PC-3 (cell line): Measurements from ENCODE around the gene SEMA4G. TPM values are rescaled to one million over a fixed set of nuclear protein-coding genes. Genes with fewer than 3 reads are reported as not detected.
A peak's percentile ranks its signal among the peaks of the same experiment; 100 is the strongest.

ENCODE experiments used
- ATAC-seq: fragments of 200-7000 bp; cut with Tn5 transposase; 2 replicates; pipeline ENCODE4 v1.9.1; 2020; ENCODE audit warnings: mild to moderate bottlenecking, moderate library complexity
- BruUV-seq: library from RNA; stranded (reverse); fragments of 400-500 nt; replicated peaks from 2 replicates; lab custom pipeline; 2021; lab: Mats Ljungman, UMichigan
- CTCF ChIA-PET: fragments of 300-600 bp; sonication (Branson Sonifier 250); formaldehyde crosslinking; loops from one replicate; lab custom pipeline; 2022; ENCODE audit warnings: antibody characterized with exemption; lab: Charles Lee
- POLR2A ChIA-PET: fragments of 300-600 bp; sonication (Branson Sonifier 250); formaldehyde crosslinking; loops from one replicate; lab custom pipeline; 2022; ENCODE audit warnings: antibody characterized with exemption; ENCODE audit not compliant: unreplicated experiment; lab: Charles Lee
- DNase-seq: peaks from one replicate; pipeline ENCODE4 v3.0.0-alpha.2; 2015
- H2AFZ ChIP-seq: fragments of 300-600 bp; sonication (generic); 2 replicates; pipeline ENCODE4 v1.6.0; 2016; ENCODE audit warnings: antibody characterized with exemption, low read length
- H3F3A ChIP-seq: fragments of 300-600 bp; sonication (generic); one replicate; pipeline ENCODE4 v1.6.0; 2017; ENCODE audit warnings: antibody characterized with exemption, low read length, control low read depth, mild to moderate bottlenecking; ENCODE audit not compliant: unreplicated experiment
- H3K27ac ChIP-seq: fragments of 300-600 bp; sonication (generic); 2 replicates; pipeline ENCODE4 v1.5.1; 2016; ENCODE audit warnings: mild to moderate bottlenecking, low read length
- H3K27me3 ChIP-seq: fragments of 300-600 bp; sonication (generic); 2 replicates; pipeline ENCODE4 v1.6.1; 2016; ENCODE audit warnings: low read length, mixed read lengths
- H3K36me3 ChIP-seq: fragments of 300-600 bp; sonication (generic); 2 replicates; pipeline ENCODE4 v1.6.1; 2016; ENCODE audit warnings: low read depth, mixed run types, low read length, mixed read lengths
- H3K4me1 ChIP-seq: fragments of 300-600 bp; sonication (generic); 2 replicates; pipeline ENCODE4 v1.5.1; 2016; ENCODE audit warnings: low read length; ENCODE audit not compliant: insufficient read depth
- H3K4me2 ChIP-seq: fragments of 300-600 bp; sonication (generic); 2 replicates; pipeline ENCODE4 v1.6.0; 2016; ENCODE audit warnings: low read length
- H3K4me3 ChIP-seq: fragments of 300-600 bp; sonication (generic); 2 replicates; pipeline ENCODE4 v1.5.1; 2016; ENCODE audit warnings: mild to moderate bottlenecking, low read length, mixed read lengths
- H3K79me2 ChIP-seq: fragments of 300-600 bp; sonication (generic); 2 replicates; pipeline ENCODE4 v1.6.1; 2017; ENCODE audit warnings: low read length, mixed read lengths
- H3K9ac ChIP-seq: fragments of 300-600 bp; sonication (generic); 2 replicates; pipeline ENCODE4 v1.6.0; 2016; ENCODE audit warnings: mild to moderate bottlenecking, low read length
- H3K9me2 ChIP-seq: fragments of 300-600 bp; sonication (generic); replicated peaks from 2 replicates; pipeline ENCODE4 v1.6.1; 2016; ENCODE audit warnings: mixed run types, low read length, mixed read lengths
- H3K9me3 ChIP-seq: fragments of 300-600 bp; sonication (generic); 2 replicates; pipeline ENCODE4 v1.6.1; 2016; ENCODE audit warnings: low read length, mixed read lengths
- H4K20me1 ChIP-seq: fragments of 300-600 bp; sonication (generic); 2 replicates; pipeline ENCODE4 v1.6.1; 2016; ENCODE audit warnings: low read length, mixed read lengths
- EZH2 ChIP-seq: fragments of 300-600 bp; sonication (generic); IDR thresholded peaks from one replicate; pipeline ENCODE4 v1.6.1; 2017; ENCODE audit warnings: antibody characterized with exemption, mild to moderate bottlenecking, low read length; ENCODE audit not compliant: unreplicated experiment
- EZH2phosphoT487 ChIP-seq: fragments of 300-600 bp; sonication (generic); IDR thresholded peaks from 2 replicates; pipeline ENCODE4 v1.6.1; 2018; ENCODE audit warnings: mild to moderate bottlenecking, antibody characterized with exemption, low read length, borderline replicate concordance
- intact Hi-C: fragments of 100-400 bp; cut with micrococcal nuclease; formaldehyde crosslinking; loops from 2 replicates; pipeline ENCODE4 v1.9.0; 2023
- total RNA-seq: library from RNA; depleted of rRNA; stranded (reverse); fragments of >200 nt; gene quantifications from 2 replicates; pipeline ENCODE4 v1.2.3, GENCODE V29; 2014
- TF ChIP-seq, protein P1 (sequence below): fragments of 300-600 bp; sonication (generic); conservative IDR thresholded peaks from 2 replicates; pipeline ENCODE4 v1.5.1; 2017; ENCODE audit warnings: antibody characterized with exemption, low read depth, mild to moderate bottlenecking, low read length

The SEMA4G gene
- total RNA-seq, 1 experiment from 2014 or later = 2.6 TPM

DNA sequence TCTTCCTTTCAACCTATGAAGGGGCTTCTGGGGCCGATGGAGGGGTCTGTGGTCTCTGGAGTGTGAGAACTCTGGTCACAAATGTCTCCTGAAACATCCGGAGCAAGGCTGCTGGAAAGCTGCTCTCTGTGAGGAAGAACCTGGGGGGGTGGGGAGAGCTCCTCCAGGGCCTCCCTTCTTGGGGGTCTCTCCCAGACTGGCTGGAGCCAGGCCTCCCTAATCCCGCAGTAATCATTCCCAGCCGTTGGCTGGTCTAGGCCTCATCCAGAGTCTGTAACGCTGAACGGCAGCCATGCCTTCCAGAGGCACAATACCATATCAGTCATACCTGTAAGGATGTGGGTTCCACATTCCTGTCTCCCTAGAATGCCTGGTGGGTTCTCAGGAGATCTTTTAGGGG is 25.9 kb downstream of the SEMA4G start:
- CTCF ChIA-PET = no interaction called here
- BruUV-seq = no TSS peak
- Histone ChIP-seq H3K79me2 (peaks cover 29% of the 10 kb centered on the region), H3K9me2 (no peaks in the 10 kb centered on the region), H3K4me1 (peaks cover 25% of the 10 kb centered on the region), H3K27me3 (no peaks in the 10 kb centered on the region), H3K4me3 (no peak overlapping the region), H3K4me2 (no peak overlapping the region), H3K36me3 (peaks cover 10% of the 10 kb centered on the region; the same call in 1 of the 2 replicates), H3K9ac (no peak overlapping the region), H4K20me1 (0 out of 2 replicates have a peak, but pooled peaks cover 4% of the 10 kb centered on the region), H3K27ac (no peak overlapping the region), H3F3A (no peaks in the 10 kb centered on the region), H3K9me3 (no peaks in the 10 kb centered on the region), H2AFZ (no peak overlapping the region)
- POLR2A ChIA-PET = no interaction called here
- intact Hi-C loops = no loop called here
- DNase-seq = no peak
- ATAC-seq = no peak
- TF ChIP-seq EZH2 (no peak), EZH2phosphoT487 (no peak)
- TF ChIP-seq, protein P1, sequence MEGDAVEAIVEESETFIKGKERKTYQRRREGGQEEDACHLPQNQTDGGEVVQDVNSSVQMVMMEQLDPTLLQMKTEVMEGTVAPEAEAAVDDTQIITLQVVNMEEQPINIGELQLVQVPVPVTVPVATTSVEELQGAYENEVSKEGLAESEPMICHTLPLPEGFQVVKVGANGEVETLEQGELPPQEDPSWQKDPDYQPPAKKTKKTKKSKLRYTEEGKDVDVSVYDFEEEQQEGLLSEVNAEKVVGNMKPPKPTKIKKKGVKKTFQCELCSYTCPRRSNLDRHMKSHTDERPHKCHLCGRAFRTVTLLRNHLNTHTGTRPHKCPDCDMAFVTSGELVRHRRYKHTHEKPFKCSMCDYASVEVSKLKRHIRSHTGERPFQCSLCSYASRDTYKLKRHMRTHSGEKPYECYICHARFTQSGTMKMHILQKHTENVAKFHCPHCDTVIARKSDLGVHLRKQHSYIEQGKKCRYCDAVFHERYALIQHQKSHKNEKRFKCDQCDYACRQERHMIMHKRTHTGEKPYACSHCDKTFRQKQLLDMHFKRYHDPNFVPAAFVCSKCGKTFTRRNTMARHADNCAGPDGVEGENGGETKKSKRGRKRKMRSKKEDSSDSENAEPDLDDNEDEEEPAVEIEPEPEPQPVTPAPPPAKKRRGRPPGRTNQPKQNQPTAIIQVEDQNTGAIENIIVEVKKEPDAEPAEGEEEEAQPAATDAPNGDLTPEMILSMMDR = no peak

DNA sequence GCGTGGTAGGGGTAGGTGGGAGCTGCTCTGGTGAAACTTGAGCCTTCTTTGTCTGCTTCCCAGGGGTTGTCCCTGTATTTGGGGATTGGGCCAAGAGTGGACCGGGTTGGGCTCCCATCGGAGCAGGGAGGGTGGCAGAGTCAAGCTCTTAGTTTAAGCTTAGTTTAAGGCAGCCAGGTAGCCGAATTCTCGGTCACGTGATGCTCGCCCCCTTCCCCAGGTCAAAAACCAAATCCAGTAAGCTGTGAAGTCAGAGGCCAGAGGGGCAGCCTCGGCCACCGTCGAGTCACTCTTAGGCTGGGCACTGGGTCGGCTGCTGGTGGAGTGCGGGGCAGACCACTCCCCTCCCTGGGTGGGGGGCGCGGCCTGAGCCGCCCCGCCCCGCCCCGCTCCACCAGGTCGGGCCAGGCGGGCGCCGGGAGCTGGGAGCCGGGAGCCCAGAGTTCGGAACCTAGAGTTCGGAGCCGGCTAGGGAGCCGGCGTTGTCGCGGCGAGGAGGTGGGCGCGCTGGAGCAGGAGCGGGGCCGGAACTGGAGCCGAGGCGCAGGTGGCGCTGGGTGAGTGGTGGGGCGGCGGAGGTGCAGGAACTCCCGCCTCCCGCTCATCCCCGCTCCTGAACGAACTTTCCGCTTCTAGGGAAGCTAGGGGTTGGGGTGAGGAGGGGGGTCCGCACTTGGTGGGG is 27.5 kb downstream of the SEMA4G start:
- ChIA-PET POLR2A (no interaction called here), CTCF (interaction anchor here (0.6 kb wide), 1 partner anchor 242 kb away, joined by 4 read pairs; no protein-coding TSS in a partner anchor)
- ATAC-seq (peak; percentile 11), DNase-seq (peak; percentile 28)
- no peak for TF ChIP-seq EZH2phosphoT487
- no peak for TF ChIP-seq EZH2
- TF ChIP-seq, protein P1 = no peak
- no peaks in the 10 kb centered on the region for H3K27me3 ChIP-seq
- peak overlapping the region; percentile 95 for H3K9ac ChIP-seq
- H3K9me2 ChIP-seq = no peaks in the 10 kb centered on the region
- H4K20me1 ChIP-seq = no peaks in the 10 kb centered on the region
- H3F3A ChIP-seq = no peaks in the 10 kb centered on the region
- H3K4me1 ChIP-seq = peaks cover 35% of the 10 kb centered on the region
- BruUV-seq = no TSS peak
- H3K4me3 ChIP-seq = peak overlapping the region; percentile 88
- H3K9me3 ChIP-seq = no peaks in the 10 kb centered on the region
- peaks cover 33% of the 10 kb centered on the region for H3K79me2 ChIP-seq
- peak overlapping the region; percentile 91 for H2AFZ ChIP-seq
- intact Hi-C loops = no loop called here
- H3K36me3 ChIP-seq = no peaks in the 10 kb centered on the region; the same call in 1 of the 2 replicates
- peak overlapping the region; percentile 76 for H3K27ac ChIP-seq
- H3K4me2 ChIP-seq = peak overlapping the region; percentile 99
